Measurements from ENCODE around the gene LRRC74A. TPM values are rescaled to one million over a fixed set of nuclear protein-coding genes. Genes with fewer than 3 reads are reported as not detected.

Gene LRRC74A
- total RNA-seq, 2 experiments from 2014 or later: not detected

DNA sequence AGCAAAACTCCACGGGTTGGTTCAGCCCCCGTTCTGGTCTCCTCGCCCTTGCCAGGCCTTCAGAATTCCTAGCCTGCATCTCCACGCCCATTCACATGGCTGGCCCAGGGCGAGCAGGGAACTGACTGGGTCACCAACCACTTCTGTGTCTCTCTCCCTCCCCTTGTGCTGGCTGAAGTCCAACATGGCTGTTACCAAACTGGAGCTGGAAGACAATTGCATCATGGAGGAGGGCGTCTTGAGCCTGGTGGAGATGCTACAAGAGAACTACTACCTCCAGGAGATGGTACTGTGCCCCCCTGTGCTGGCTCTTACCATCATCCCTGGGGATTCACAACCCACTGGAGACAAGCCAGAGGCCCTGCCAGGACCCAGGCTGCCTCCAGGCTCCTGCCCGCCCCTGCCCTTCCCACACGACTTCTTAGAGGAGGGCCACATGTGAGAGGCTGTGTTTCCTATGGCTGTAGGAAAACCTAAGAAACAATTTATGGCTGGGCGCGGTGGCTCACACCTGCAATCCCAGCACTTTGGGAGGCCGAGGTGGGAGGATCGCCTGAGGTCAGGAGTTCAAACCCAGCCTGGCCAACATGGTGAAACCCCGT is 9.9 kb downstream of the LRRC74A start:
- ChIA-PET POLR2A (no interaction called here), CTCF (no interaction called here)

DNA sequence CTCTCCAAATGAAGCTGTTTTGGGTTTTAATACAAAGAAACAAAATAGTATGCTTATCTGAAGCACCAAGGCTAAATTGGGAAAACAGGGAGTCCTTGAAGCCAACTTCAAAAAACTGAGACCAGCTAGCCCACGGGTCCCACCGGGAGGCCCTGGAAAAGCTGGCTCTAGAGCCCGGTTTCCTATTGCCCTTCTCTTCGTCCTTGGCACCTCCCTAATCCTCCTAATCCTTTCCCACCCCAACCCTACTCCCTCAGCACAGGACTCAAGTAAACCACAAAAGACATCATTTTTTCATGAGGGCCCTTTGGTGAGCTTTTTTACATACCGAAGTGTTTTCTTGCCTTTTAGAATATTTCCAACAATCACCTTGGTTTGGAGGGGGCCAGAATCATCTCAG is 11.3 kb downstream of the LRRC74A start:
- POLR2A ChIA-PET: interaction anchor here (0.9 kb wide), 1 partner anchor 25 kb away, joined by 3 read pairs; the partner anchor contains the start of gene ANGEL1
- CTCF ChIA-PET: interaction anchor here (0.5 kb wide), 1 partner anchor 77 kb away, joined by 3 read pairs; no protein-coding TSS in a partner anchor

DNA sequence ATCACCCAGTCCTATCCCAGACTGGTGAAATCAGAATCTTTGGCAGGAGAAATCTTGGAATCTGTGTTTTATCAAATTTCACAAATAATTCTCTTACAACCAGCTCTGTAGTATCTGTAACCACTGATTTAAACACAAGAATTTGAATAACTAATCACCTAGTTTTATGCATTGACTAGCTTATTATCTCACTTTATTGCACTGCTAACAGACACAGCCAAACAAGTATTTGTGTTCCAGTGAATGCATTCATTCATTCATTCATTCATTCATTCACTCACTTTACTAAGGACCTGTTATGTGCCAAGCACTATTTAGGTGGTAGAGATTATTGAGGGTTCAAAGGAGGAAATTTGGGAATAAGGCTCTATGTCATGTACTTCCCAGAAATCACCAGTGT is 16.2 kb downstream of the LRRC74A start:
- CTCF ChIA-PET: interaction anchor here (1.2 kb wide), 1 partner anchor 132 kb away, joined by 4 read pairs; no protein-coding TSS in a partner anchor
- POLR2A ChIA-PET: no interaction called here

DNA sequence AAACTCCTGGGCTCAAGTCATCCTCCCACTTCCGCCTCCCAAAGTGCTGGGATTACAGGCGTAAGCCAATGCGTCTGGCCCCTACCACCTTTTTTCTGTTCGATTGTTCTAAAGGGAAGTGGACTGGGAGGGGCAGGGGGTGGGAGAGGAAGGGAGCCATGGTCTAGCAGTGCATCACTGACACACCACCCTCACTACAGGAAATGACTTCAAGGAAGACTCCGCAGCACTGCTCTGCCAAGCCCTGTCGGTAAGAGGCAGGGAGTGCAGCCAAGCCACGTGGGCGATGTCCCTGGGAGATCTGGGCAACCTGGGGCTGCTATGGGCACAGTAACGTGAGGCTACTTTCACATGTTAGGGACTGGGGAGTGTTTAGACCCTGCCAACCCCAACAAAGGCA is 18.0 kb downstream of the LRRC74A start:
- CTCF ChIA-PET: no interaction called here
- POLR2A ChIA-PET: no interaction called here

DNA sequence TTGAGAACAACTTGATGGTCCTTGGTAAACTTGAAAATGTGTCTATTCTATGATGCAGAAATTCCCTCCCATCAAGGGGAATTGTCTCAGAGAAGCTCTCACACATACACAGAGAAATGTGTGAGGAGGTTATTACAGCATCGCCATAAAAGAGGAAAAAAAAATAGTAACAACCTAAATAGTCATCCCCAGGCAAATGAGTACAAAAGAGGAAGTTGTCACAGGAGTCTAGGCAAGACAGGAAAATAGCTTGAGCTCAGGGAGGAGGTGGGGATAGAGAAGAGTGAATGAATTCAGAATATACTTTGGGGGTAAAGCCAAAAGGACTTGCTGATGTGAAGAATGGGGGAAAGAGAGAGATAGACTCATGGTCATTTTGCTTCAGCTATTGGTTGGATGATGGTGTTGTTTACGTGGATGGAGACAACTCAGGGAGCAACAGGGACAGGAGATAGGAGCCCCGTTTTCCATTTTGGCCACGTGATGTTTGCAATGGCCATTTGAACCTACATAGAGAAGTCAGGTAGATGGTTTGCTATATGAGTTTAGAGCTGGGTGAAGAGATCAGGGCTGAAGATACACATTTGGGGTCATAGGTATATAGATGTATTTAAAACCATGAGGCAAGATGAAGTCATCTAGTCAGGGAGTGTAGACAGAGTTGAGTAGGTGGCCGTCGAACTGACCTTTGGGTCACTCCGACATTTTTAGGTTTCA is 20.3 kb downstream of the LRRC74A start:
- CTCF ChIA-PET: no interaction called here
- POLR2A ChIA-PET: no interaction called here

DNA sequence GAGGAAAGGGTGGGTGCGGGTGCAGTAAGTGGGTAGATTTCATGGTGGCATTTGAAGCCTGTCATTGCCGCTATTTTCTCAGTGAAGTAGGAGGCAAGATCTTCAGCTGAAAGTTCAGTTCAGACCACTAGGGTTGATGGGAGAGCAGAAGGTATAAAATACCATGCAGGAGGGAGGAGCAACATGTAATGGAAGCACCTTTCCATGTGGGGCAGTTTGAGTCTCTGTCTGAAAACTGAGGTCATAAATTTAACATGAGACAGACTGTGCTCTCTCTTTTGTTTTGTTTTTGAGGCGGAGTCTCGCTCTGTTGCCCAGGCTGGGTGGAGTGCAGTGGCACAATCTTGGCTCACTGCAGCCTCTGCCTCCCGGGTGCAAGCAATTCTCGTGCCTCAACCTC is 22.7 kb downstream of the LRRC74A start:
- CTCF ChIA-PET: no interaction called here
- POLR2A ChIA-PET: no interaction called here

DNA sequence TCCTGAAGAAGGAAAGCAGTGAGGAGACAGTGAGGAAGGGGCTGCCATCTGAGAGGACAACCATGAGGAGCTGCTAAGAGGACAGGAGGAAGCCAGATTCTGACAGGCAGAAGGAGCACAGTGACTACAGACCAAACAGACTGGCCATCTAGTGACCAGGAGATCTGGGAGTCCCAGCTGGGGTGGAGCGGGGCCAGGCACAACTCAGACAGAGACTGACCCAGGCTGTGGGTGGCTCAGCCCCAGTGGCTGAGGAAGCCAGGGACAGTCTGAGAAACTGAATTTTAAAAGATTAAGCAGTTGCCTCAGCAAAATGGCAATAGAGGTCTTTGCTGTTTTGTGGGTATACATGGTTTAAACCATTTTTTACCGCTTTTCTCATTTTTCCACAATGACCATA is 28.9 kb downstream of the LRRC74A start:
- ChIA-PET CTCF (interaction anchor here (1.6 kb wide), 1 partner anchor 20 kb away, joined by 4 read pairs; no protein-coding TSS in a partner anchor), POLR2A (no interaction called here)

DNA sequence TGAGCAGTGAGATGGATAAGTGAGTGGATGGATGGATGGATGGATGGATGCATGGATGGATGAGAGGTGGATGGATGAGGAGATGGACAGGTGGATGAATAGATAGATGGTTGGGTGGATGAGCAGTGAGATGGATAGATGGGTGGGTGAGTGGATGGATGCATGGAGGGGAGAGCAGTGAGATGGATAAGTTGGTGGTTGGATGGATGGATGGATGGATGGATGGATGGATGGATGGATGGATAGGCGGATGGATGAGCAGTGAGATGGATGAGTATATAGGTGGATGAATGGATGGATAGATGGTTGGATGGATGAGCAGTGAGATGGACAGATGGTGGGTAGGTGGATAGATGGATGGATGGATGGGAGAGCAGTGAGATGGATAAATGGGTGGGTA is 30.6 kb downstream of the LRRC74A start:
- CTCF ChIA-PET: no interaction called here
- POLR2A ChIA-PET: no interaction called here

DNA sequence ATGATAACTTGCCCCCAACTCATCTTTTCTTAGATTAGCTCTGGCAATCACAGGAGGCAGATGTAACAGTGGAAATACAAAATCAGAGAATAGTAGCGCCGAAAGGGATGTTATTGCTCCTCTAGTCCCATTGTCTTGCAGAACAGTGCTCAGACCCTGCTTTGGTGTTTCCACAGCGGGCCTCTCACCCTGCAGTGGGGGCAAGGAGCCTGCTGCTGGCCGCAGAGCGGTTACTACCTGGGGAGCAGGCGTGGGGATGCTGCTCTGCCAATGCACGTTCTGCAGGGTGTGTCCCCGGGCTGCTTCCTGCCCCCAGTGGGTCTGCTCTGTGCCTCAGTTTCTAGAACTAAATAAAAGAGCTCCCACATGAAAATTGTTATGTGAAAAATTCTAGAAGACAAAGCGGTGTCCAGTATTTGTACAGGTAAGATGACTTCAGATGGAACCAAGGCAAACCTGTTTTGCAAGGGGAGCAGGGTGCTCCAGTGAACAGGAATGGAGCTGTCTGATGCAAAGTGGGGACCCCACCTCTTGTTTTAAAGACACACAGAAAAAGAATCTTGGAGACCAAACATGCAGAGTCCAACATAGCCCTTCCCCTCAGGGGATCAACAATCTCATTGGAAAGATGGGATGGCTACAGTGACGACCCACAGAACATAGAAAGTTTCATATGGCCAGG is 35.5 kb downstream of the LRRC74A start:
- ChIA-PET POLR2A (no interaction called here), CTCF (no interaction called here)

DNA sequence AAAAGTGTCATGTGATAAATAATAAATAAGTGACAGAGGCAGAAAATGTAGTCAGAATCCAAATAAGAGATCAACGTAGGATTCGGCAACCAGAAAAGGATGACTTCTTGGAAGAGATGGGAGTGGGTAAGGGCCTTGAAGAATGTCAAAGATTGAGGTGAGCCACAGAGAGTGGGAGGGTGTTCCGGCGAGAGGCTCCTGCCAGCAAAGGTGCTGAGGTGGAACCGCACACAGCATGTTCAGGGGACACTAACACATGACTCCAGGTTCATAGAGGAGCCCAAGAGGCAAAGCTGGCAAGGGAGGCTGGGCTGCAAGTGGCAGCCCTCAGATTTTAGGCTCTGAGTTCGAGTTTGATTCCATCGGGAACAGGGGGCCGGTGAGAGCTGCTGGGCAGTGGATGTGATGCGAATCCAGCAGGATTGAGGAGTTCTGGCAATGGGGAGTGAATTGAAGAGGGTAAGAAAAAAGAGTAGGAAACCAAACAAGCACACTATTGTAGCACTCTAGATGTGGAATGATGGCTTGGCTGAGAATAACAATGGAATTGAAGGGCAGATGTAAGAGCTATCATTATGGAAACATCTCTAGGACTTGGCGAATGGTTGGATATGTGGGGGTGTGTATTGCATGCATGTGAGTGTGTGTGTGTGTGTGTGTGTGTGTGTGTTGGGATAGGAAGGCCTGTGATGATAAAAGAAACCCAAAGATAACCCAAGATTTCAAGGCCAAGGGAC is 36.5 kb downstream of the LRRC74A start:
- ChIA-PET POLR2A (no interaction called here), CTCF (no interaction called here)

DNA sequence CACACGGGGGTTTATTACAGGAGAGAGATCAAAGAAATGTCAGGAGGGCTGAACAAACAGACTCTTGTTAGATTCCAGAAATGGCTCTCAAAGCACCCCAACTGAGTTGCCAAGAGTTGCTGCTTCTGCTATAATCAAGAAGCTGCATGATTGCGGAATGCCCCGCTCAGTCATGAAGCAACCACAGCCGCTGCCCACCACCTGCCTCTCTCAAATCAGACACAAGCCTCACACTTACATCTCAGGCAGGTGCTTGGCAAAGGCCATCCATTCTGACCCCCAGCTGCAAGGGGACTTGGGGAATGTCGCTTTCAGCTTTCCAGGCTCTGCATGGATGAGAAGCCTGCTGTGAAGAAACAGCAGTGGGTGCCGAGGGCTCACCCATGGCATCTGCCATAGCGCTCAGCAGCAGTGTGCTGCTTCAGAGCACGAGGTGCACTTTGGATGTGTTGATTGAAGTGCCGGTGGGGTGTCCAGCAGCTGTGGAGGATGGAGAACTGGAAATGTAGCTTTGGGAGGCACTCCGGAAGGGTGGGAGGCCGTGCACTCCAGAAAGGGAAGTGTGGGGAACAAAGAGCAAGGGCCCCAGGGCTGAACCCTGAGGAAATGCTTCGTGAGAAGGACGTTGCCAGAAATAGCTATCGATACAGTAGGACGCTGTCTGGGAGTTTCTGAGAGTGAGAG is 37.7 kb downstream of the LRRC74A start:
- ChIA-PET CTCF (interaction anchor here (1.4 kb wide), 1 partner anchor 9 kb away, joined by 8 read pairs; no protein-coding TSS in a partner anchor), POLR2A (no interaction called here)

DNA sequence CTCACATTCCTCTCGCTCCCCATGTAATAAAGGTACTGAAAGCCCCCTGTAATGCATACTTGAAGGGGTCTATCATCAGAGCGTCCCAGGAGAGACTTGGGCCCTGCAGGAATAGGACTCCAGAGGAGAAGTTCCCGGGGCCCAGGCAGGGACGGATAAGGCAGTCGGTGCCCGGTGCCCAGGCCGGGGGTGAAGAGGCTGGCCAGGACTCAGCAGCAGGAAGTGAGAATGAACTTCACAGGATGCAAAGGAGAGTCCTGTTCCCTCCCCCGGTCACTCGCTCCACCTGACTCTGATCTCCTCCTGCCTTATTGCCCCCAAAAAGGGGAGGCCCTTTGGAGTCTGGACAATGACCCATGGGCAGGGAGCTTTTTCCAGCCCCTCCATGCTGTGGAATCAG is 40.2 kb downstream of the LRRC74A start:
- CTCF ChIA-PET: interaction anchor here (0.7 to 11.9 kb wide), 2 partner anchors 202 to 258 kb away, joined by 3 to 211 read pairs; no protein-coding TSS in a partner anchor
- POLR2A ChIA-PET: no interaction called here

DNA sequence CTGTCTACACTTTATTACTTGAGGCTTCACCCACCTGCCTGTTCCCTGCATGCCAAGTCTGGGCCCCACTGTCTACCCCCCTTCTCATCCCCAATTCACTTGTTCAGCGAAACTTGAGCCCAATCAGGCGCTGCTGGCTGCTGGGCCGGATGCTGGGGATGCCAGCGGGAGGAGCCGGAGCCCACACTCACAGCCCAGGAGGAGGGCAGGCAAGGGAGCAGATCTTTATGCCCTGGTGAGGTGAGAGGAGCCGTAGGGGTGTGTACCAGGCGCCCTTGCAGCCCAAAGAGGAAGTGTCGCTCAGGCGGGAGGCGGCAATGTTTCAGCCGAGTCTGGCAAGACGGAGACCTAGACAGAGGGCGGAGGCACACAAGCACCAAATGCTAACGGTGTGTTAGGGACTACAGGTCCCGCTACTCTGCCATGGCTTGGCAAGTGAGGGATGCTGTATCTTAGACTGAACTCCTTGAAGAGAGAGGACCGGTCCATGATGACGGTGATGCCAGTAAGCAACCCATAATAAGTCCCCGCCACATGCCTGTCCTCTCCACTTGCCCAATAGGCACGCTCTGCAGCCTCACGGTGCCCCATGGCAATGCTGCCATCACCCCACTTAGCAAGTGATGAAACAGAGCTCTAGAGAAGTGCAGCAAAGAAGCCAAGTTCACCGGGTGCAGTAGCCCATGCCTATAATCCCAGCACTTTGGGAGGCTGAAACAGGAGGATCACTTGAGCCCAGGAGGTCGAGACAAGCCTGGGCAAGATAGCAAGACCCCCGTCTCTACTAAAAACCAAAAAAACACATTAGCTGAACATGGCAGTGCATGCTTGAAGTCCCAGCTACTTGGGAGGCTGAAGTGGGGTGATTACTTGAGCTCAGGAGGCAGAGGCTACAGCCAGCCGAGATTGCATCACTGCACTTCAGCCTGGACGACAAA is 41.6 kb downstream of the LRRC74A start:
- ChIA-PET POLR2A (no interaction called here), CTCF (interaction anchor here (1.1 to 11.9 kb wide), 2 partner anchors 174 to 201 kb away, joined by 3 to 211 read pairs; no protein-coding TSS in a partner anchor)

DNA sequence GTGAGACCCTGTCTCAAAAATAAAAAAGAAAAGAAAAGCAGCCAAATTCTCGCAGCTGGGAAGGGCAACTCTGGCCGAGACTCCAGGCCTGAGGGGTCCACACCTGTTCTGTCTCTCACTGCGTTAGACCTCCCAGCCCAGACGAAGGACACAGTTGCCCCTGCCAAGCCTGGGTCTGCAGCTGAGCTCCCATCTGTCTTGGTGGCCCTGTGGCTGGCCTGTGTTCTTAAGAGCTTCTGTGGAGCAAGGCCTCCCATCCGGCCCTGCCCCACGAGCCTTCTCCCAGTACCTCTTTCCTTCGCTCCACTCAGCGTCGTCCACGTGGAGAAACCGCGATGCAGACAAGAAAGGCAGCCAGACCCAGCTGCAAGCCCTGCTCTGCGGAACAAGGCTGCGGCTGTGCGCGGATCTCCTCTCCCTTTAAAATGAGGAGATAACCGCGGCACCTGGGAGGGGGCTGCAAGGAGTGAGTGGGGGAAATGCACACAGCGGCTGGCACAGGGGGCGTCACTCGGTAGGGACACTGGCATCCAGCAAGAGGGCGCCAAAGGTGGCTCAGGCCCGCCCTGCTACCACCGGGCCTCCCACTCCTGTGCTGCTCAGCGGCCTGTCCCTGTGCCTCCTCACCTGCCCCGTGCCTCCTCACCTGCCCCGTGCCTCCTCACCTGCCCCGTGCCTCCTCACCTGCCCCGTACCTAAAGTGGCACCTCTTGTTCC is 42.4 kb downstream of the LRRC74A start:
- CTCF ChIA-PET: interaction anchor here (1.1 to 11.9 kb wide), 2 partner anchors 175 to 200 kb away, joined by 3 to 211 read pairs; no protein-coding TSS in a partner anchor
- POLR2A ChIA-PET: no interaction called here

DNA sequence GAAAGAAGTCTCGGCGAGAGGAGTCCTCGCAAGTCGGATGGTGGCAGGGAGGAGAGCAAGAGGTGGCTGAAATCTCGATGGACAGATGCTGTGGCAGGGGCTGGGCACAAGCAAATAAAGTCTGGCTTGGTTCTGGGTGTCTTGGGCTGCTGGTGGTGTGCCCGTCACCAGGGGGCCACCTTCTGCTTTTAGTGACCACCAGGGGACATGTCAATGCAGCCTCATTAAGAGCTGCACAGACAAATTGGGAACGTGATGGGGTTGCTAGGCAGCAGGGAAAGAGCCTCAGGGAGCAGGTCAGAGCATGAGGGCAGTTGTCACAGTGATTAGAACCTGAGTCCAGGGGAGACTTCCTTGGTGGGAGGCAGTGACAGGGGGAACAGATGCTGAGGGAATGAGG is 44.0 kb downstream of the LRRC74A start:
- POLR2A ChIA-PET: no interaction called here
- CTCF ChIA-PET: interaction anchor here (0.6 to 11.9 kb wide), 3 partner anchors 35 to 199 kb away, joined by 3 to 211 read pairs (median 7); no protein-coding TSS in a partner anchor

DNA sequence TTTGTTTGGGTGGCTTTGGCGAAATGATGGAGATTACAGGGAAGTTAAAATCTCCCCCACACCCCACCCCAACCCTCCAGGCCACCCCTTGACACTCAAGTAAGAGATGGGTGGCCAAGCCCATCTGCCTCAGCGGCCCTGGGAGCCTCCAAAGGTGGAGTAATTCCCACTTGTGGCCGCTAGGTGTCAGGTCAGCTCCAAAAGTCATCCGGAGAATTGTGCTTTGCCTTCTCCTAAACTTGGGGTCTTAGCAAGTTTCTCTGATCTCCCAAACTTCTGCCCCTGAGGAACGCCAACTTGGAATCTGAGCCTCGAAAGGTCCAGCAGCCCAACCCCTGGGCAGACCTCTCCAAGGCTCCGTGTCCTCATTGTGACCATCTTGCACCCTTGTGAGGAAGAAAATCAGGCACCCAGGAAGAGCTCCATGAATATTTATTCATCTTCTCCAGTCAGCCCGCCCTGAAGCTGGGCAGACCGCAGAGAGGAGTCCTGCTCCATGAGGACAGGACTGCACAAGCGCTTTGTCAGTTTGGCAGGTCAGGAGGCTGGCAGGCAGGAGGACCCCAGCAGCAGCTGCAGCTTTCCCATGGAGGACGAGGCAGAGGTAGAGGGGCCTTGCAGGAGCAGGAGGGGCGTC is 46.7 kb downstream of the LRRC74A start:
- ChIA-PET POLR2A (no interaction called here), CTCF (interaction anchor here (0.5 to 11.9 kb wide), 19 partner anchors 9 to 534 kb away, joined by 3 to 211 read pairs (median 4); no protein-coding TSS in a partner anchor)

DNA sequence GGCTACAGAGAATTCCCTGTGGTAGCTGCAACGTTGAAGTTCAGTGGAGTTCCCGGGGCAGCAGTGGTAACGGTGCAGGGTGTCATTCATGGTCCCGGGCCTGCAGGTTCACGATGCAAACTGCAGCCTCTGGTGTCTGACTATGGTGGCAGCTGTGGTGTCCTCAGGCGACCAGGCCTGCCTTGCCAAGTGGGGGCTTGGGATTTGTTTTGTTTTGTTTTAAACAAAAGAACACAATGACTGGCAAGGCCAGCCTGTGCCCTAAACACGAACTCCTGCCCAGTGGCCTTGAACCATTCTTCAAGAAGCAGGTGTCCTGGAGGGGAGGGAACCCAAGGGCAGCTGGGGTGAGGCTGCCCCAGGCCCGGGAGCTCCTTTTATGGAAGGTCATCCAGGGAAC is 48.5 kb downstream of the LRRC74A start:
- CTCF ChIA-PET: interaction anchor here (0.7 to 11.9 kb wide), 9 partner anchors 19 to 220 kb away, joined by 3 to 211 read pairs (median 18); no protein-coding TSS in a partner anchor
- POLR2A ChIA-PET: no interaction called here
